Thyroid gland (tissue), 4 donors: ENCODE data around the gene STXBP4. TPM values are rescaled to one million over a fixed set of nuclear protein-coding genes. Genes with fewer than 3 reads are reported as not detected.

Source experiments
- DNase-seq, 2 donors: peaks; one replicate each; pipeline ENCODE4 v3.0.0-alpha.2; 2019
- H3K27ac ChIP-seq, 3 donors: fragments of 200-600 bp; sonication (generic); 1 replicate in 2 of 3; 2 replicates in 1 of 3; pipeline ENCODE4 v1.5.1; 2016 to 2019; ENCODE audit warnings: mild to moderate bottlenecking in 1 of 3, moderate library complexity in 1 of 3
- H3K27me3 ChIP-seq: fragments of 200-600 bp; sonication (generic); one replicate; pipeline ENCODE4 v1.5.1; 2019
- H3K36me3 ChIP-seq, 2 donors: fragments of 200-600 bp; sonication (generic); one replicate each; pipeline ENCODE4 v1.5.1; 2016 to 2019
- H3K4me1 ChIP-seq, 2 donors: fragments of 200-600 bp; sonication (generic); one replicate each; pipeline ENCODE4 v1.5.1; 2017 to 2019
- H3K4me3 ChIP-seq, 3 donors: fragments of 200-600 bp; sonication (generic); replicated peaks in 1 of 3; 1 replicate in 2 of 3; 2 replicates in 1 of 3; pipeline ENCODE4 v1.5.1; 2016; ENCODE audit warnings: mild to moderate bottlenecking in 1 of 3
- H3K9me3 ChIP-seq: fragments of 200-600 bp; sonication (generic); one replicate; pipeline ENCODE4 v1.5.1; 2017
- POLR2A ChIP-seq, 2 donors: fragments of 450-650 bp; IDR thresholded peaks; one replicate each; pipeline ENCODE4 v1.6.1; 2017; ENCODE audit warnings: antibody characterized with exemption in 2 of 2, mild to moderate bottlenecking in 2 of 2, moderate library complexity in 1 of 2
- WGBS, 2 donors: methylation state at CpG; one replicate each; pipeline ENCODE4 v1.1.5; 2017; 5-methylcytosine and 5-hydroxymethylcytosine counted together
- intact Hi-C: fragments of 100-400 bp; cut with DNase I; formaldehyde crosslinking; loops from one replicate; pipeline ENCODE4 v1.15.1; 2023
- total RNA-seq, 4 donors: library from RNA; depleted of rRNA; stranded (reverse); fragments of >200 nt; gene quantifications; one replicate each; pipeline ENCODE4 v1.2.3, GENCODE V29; 2016
- TF ChIP-seq, protein P1 (sequence below), 6 experiments: fragments of 200-600 bp in 3 of 6; fragments of 450-650 bp in 3 of 6; sonication (generic) in 3 of 6; IDR thresholded peaks; one replicate each; pipeline ENCODE4 v1.5.1; 2016 to 2019; ENCODE audit warnings: antibody characterized with exemption in 6 of 6, mild to moderate bottlenecking in 2 of 6, inconsistent platforms in 1 of 6, moderate library complexity in 1 of 6

STXBP4 gene, protein sequence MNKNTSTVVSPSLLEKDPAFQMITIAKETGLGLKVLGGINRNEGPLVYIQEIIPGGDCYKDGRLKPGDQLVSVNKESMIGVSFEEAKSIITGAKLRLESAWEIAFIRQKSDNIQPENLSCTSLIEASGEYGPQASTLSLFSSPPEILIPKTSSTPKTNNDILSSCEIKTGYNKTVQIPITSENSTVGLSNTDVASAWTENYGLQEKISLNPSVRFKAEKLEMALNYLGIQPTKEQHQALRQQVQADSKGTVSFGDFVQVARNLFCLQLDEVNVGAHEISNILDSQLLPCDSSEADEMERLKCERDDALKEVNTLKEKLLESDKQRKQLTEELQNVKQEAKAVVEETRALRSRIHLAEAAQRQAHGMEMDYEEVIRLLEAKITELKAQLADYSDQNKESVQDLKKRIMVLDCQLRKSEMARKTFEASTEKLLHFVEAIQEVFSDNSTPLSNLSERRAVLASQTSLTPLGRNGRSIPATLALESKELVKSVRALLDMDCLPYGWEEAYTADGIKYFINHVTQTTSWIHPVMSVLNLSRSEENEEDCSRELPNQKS
- 10 to 100 TPM; 30.4 to 57.0 (median 52.8) TPM for total RNA-seq

DNA sequence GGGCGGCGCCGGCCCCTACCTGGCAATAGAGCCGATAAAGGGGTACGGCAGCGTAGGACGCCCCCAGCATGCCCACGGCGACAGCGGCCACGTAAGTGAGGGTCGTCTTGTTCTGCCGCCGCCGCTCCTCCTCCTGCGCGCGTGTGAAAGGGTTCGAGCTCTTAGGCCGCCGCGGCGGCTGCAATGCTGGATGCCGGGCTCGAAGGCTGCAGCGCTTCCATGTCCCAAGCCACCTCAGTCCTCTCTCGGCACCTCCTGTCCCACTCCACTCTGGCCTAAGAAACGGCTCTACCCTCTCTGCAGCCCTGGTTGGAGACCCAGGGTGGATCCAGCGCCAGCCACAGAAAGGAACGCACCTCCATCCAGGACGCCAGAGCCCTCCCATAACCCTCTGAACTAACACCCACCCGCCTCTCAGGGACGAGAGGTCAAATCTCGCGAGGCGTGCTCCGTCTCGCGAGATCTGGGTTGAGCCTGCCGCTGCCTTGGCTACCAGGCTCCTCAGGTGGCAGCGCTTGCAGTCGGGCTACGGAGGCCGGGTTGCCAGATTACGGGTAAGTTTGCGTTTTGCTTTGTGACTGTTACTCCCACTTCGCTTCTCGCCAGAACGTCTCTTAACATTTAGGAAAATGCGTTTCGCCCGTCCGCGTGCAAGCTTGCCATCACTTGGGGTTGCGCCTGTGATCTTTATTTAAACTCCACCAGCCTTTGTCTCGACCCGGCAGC lies at the start of gene STXBP4, which contains the start of gene COX11:
TSS of gene STXBP4 (plus strand) at position 504 of the 726 bp plus-strand sequence. CDS start 17,455 bp downstream, outside the sequence.
TSS of gene COX11 (minus strand) at position 393 of the 726 bp plus-strand sequence. CDS start at position 385, 8 bp downstream.
- H3K27ac ChIP-seq: peak within 1 kb of the TSS; percentile 45 to 93 (median 91)
- TF ChIP-seq, protein P1, sequence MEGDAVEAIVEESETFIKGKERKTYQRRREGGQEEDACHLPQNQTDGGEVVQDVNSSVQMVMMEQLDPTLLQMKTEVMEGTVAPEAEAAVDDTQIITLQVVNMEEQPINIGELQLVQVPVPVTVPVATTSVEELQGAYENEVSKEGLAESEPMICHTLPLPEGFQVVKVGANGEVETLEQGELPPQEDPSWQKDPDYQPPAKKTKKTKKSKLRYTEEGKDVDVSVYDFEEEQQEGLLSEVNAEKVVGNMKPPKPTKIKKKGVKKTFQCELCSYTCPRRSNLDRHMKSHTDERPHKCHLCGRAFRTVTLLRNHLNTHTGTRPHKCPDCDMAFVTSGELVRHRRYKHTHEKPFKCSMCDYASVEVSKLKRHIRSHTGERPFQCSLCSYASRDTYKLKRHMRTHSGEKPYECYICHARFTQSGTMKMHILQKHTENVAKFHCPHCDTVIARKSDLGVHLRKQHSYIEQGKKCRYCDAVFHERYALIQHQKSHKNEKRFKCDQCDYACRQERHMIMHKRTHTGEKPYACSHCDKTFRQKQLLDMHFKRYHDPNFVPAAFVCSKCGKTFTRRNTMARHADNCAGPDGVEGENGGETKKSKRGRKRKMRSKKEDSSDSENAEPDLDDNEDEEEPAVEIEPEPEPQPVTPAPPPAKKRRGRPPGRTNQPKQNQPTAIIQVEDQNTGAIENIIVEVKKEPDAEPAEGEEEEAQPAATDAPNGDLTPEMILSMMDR (IDR thresholded peaks at IDR 0.05): peak in 3 of 6 experiments; percentile 16 to 34 (median 26)
- peak in 1 of 2 donors; percentile 91 for TF ChIP-seq POLR2A (IDR thresholded peaks at IDR 0.05)
- H3K36me3 ChIP-seq: peaks cover 8 to 11% of the 10 kb centered on the region in 2 donors
- H3K4me3 ChIP-seq: peak within 1 kb of the TSS; percentile 80 to 97 (median 94)
- H3K4me1 ChIP-seq: peaks cover 10 to 22% of the 10 kb centered on the region in 2 donors
- H3K9me3 ChIP-seq: no peaks in the 10 kb centered on the region
- WGBS, 2 donors: 0% methylated on average over 33 to 44 of the region's 57 CpGs
- intact Hi-C loops: no loop called here
- no peaks in the 10 kb centered on the region for H3K27me3 ChIP-seq
- peak; percentile 97 for DNase-seq

DNA sequence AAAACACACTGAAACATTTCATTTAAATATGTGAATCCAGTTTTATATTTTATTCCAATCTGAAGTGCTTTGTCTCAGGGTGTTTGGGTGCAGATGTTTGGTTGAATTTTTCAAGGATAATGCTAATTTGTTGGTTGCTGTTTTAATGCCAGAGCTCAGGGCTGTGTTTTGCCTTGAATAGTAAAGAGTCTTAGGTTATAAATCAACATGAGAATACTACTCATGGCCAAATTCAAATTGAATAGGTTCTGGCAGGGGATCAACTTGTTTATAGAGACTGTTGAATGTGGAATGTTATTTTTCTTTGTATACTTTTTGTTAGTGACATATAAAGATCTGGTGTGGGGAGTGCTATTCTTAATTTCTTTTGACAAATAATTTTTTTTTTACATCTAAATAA lies 49.1 kb upstream of the STXBP4 start:
- H3K9me3 ChIP-seq: no peaks in the 10 kb centered on the region
- TF ChIP-seq, protein P1 (IDR thresholded peaks at IDR 0.05): no peak
- no peak for TF ChIP-seq POLR2A (IDR thresholded peaks at IDR 0.05)
- no peak overlapping the region for H3K4me3 ChIP-seq
- H3K36me3 ChIP-seq: peaks cover 16 to 18% of the 10 kb centered on the region in 2 donors
- H3K27ac ChIP-seq: no peak overlapping the region
- no peaks in the 10 kb centered on the region for H3K4me1 ChIP-seq
- H3K27me3 ChIP-seq: no peaks in the 10 kb centered on the region
- intact Hi-C loops: no loop called here
- no peak for DNase-seq

DNA sequence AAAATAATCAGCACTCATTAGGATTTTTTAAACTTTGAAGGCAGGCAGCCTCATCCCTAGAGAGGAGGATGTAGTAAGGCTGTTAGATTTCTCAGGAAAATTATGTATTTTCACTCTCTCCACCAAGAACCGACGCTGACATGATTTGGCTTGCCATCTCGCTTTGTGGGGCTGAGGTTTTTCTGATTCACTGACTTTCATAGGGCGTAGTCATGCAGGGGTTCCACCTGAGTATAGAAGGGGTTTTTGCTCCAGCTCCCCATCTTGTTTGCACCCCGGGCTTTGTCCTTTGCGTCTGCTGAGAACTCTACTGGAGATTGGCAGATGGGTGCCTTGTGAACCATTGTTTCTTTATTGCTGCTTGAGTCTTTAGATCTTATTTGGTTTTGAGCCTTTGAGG lies 47.7 kb upstream of the STXBP4 start:
- H3K4me3 ChIP-seq: no peak overlapping the region
- no peaks in the 10 kb centered on the region for H3K9me3 ChIP-seq
- no peaks in the 10 kb centered on the region for H3K27me3 ChIP-seq
- no peaks in the 10 kb centered on the region for H3K4me1 ChIP-seq
- TF ChIP-seq, protein P1 (IDR thresholded peaks at IDR 0.05): no peak
- TF ChIP-seq POLR2A (IDR thresholded peaks at IDR 0.05): no peak
- DNase-seq: no peak
- H3K36me3 ChIP-seq: peaks cover 4 to 9% of the 10 kb centered on the region in 2 donors
- intact Hi-C loops: no loop called here
- no peak overlapping the region for H3K27ac ChIP-seq
- WGBS, 2 donors: 85 to 90% methylated on average over 6 of the region's 6 CpGs

DNA sequence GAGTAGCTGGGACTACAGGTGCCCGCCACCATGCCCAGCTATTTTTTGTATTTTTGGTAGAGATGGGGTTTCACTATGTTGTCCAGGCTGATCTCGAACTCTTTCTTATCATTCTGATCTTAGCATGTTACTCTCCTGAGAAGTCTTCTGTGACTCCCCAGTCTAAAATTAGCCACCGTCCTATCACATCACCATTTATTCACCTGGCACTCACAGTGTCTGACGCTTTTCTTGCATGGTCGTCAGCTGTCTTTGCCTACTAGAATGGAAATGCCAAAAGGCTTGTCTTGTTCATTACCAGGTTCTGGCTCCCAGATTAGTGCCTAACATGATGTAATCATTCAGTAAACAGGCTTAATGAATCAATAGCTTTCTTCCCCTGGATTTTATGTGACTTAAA lies 44.2 kb upstream of the STXBP4 start:
- Histone ChIP-seq H3K36me3 (peaks cover 0 to 3% of the 10 kb centered on the region in 2 donors), H3K4me1 (no peaks in the 10 kb centered on the region), H3K4me3 (no peak overlapping the region), H3K9me3 (no peaks in the 10 kb centered on the region), H3K27me3 (no peaks in the 10 kb centered on the region), H3K27ac (no peak overlapping the region)
- intact Hi-C loops: no loop called here
- TF ChIP-seq, protein P1 (IDR thresholded peaks at IDR 0.05): no peak
- TF ChIP-seq POLR2A (IDR thresholded peaks at IDR 0.05): no peak
- no peak for DNase-seq
- 93 to 95% methylated on average over 5 of the region's 5 CpGs for WGBS, 2 donors
